G401 (cell line): Measurements from ENCODE around the gene CCL14. TPM values are rescaled to one million over a fixed set of nuclear protein-coding genes. Genes with fewer than 3 reads are reported as not detected.
"Not testable (repeated sequence)": the region's sequence is repeated elsewhere in the genome, so short reads cannot be mapped to it uniquely, and the experiment has no call there.

Experiments
- DNase-seq: peaks from one replicate; pipeline ENCODE4 v3.0.0-alpha.2; 2015; ENCODE audit warnings: low spot score
- in situ Hi-C: cut with HindIII; loops from 2 replicates; pipeline ENCODE4 v1.10.0; 2016; ENCODE audit warnings: low sequenced_read_pairs, mixed read lengths
- total RNA-seq: library from RNA; depleted of rRNA; stranded (reverse); fragments of >200 nt; shearing (Covaris generic); gene quantifications from 2 replicates; pipeline ENCODE4 v1.2.3, GENCODE V29; 2014; rRNA removed

The CCL14 gene
- total RNA-seq, 1 experiment from 2014 or later = not detected

- in situ Hi-C loops = no loop called here
These were observed 37.1 kb downstream of the CCL14 start for GRCh38 chr17:35949401-35949800.

GRCh38 chr17:35948092-35948491 is 38.4 kb downstream of the CCL14 start:
- in situ Hi-C loops = no loop called here
- no peak for DNase-seq

More at GRCh38 chr17:35949401-35949800, 37.1 kb downstream of the CCL14 start:
- no peak for DNase-seq

- DNase-seq = peak; percentile 27
- in situ Hi-C loops = no loop called here
These were observed 39.4 kb downstream of the CCL14 start for GRCh38 chr17:35947156-35947585.

GRCh38 chr17:35944151-35944550 is 42.4 kb downstream of the CCL14 start:
- no peak for DNase-seq
- in situ Hi-C loops = no loop called here

GRCh38 chr17:35943537-35943936 is 43.0 kb downstream of the CCL14 start, which contains the start of gene LYZL6:
TSS of gene LYZL6 (minus strand) at chr17:35943713. CDS start at chr17:35939356, 4,357 bp downstream.
- no peak for DNase-seq
- in situ Hi-C loops = no loop called here

GRCh38 chr17:35942588-35943186 is 43.8 kb downstream of the CCL14 start:
- in situ Hi-C loops = no loop called here
- no peak for DNase-seq

- in situ Hi-C loops, DNase-seq: not testable (repeated sequence)
These were observed 48.0 kb downstream of the CCL14 start for GRCh38 chr17:35938492-35938891.

GRCh38 chr17:35936063-35936462 is 50.5 kb downstream of the CCL14 start:
- DNase-seq = no peak
- in situ Hi-C loops = no loop called here

- no peak for DNase-seq
- in situ Hi-C loops = no loop called here
These were observed 51.8 kb downstream of the CCL14 start for GRCh38 chr17:35934760-35935159.

Other genes with a start within 250 kb of the CCL14 start
- gene GAS2L2, start 233.5 kb downstream of the CCL14 start, total RNA-seq = not detected in 2 replicates
- gene C17orf50, start 225.8 kb downstream of the CCL14 start, total RNA-seq = not detected in 2 replicates
- gene MMP28, start 191.1 kb downstream of the CCL14 start, total RNA-seq = not detected in 2 replicates
- 18.2 and 23.9 TPM in 2 replicates for gene TAF15, start 177.2 kb downstream of the CCL14 start, total RNA-seq
- gene HEATR9, start 117.8 kb downstream of the CCL14 start, total RNA-seq = not detected in 2 replicates
- gene CCL5, start 106.4 kb downstream of the CCL14 start, total RNA-seq = not detected in 2 replicates
- 2.2 and 4.7 TPM in 2 replicates for gene RDM1, start 56.0 kb downstream of the CCL14 start, total RNA-seq
- not detected in 2 replicates for gene LYZL6, start 43.0 kb downstream of the CCL14 start, total RNA-seq
- not detected in 2 replicates for gene CCL16, start 5.2 kb downstream of the CCL14 start, total RNA-seq
- gene CCL15, start 14.8 kb upstream of the CCL14 start, total RNA-seq = not detected in 2 replicates
- not detected in 2 replicates for gene CCL23, start 31.2 kb upstream of the CCL14 start, total RNA-seq
- not detected in 2 replicates for gene CCL18, start 77.5 kb upstream of the CCL14 start, total RNA-seq
- not detected in 2 replicates for gene CCL3, start 103.4 kb upstream of the CCL14 start, total RNA-seq
- not detected in 2 replicates for gene CCL4, start 117.1 kb upstream of the CCL14 start, total RNA-seq
- gene TBC1D3B, start 189.9 kb upstream of the CCL14 start, total RNA-seq = not detected in 2 replicates
- gene CCL3L1, start 210.0 kb upstream of the CCL14 start, total RNA-seq = not detected in 2 replicates
- gene CCL4L2, start 224.3 kb upstream of the CCL14 start, total RNA-seq = not detected in 2 replicates